ENCODE measurements around the gene RNF169. TPM values are rescaled to one million over a fixed set of nuclear protein-coding genes. Genes with fewer than 3 reads are reported as not detected.
A peak's percentile ranks its signal among the peaks of the same experiment; 100 is the strongest.

Gene RNF169
- total RNA-seq, 1 experiment from 2014 or later: 18.0 TPM

- no peak overlapping the region for H3K4me3 Mint-ChIP-seq (ENCODE audit: unreplicated experiment)
- peaks cover under 1% of the 10 kb centered on the region for H3K36me3 Mint-ChIP-seq (ENCODE audit: insufficient read depth, unreplicated experiment)
- DNase-seq (ENCODE audit: unreplicated experiment): peak; percentile 1
- H3K27me3 Mint-ChIP-seq (ENCODE audit: insufficient read depth, unreplicated experiment): no peaks in the 10 kb centered on the region
- H3K4me1 Mint-ChIP-seq (ENCODE audit: insufficient read depth, unreplicated experiment): peaks cover 10% of the 10 kb centered on the region
- no TSS peak for BruUV-seq (replicated peaks)
- intact Hi-C loops (cut with micrococcal nuclease): no loop called here
- ChIA-PET POLR2A (no interaction called here), CTCF (interaction anchor here (1.8 kb wide), 1 partner anchor 10 kb away, joined by 6 read pairs; no protein-coding TSS in a partner anchor)
- no peaks in the 10 kb centered on the region for H3K9me3 Mint-ChIP-seq (ENCODE audit: unreplicated experiment)
- TF ChIP-seq, protein P1, sequence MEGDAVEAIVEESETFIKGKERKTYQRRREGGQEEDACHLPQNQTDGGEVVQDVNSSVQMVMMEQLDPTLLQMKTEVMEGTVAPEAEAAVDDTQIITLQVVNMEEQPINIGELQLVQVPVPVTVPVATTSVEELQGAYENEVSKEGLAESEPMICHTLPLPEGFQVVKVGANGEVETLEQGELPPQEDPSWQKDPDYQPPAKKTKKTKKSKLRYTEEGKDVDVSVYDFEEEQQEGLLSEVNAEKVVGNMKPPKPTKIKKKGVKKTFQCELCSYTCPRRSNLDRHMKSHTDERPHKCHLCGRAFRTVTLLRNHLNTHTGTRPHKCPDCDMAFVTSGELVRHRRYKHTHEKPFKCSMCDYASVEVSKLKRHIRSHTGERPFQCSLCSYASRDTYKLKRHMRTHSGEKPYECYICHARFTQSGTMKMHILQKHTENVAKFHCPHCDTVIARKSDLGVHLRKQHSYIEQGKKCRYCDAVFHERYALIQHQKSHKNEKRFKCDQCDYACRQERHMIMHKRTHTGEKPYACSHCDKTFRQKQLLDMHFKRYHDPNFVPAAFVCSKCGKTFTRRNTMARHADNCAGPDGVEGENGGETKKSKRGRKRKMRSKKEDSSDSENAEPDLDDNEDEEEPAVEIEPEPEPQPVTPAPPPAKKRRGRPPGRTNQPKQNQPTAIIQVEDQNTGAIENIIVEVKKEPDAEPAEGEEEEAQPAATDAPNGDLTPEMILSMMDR (IDR thresholded peaks at IDR 0.05; ENCODE audit: unreplicated experiment): no peak
- H3K27ac Mint-ChIP-seq (ENCODE audit: low read depth, unreplicated experiment): no peak overlapping the region
These were observed 34.7 kb downstream of the RNF169 start for GRCh38 chr11:74783241-74783871.

DNA sequence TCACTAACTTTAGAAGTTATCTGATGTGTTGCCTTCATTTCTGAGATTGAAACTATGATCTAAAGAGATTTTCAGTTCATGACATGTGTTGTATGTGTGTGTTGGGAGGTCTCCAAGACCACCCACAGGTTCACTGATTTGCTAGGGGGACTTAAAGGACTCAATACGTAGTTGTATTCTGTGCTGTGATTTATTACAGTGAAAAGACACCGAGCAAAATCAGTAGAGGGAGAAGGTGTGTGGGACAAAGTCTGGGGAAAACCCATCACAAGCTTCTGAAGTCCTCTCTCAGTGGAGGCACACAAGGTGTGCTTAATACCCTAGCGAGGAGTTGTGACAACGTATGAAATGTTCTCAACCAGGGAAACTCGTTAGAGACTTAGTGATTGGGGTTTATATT lies 35.6 kb downstream of the RNF169 start:
- no peak overlapping the region for H3K27ac Mint-ChIP-seq (ENCODE audit: low read depth, unreplicated experiment)
- intact Hi-C loops (cut with micrococcal nuclease): no loop called here
- H3K4me1 Mint-ChIP-seq (ENCODE audit: insufficient read depth, unreplicated experiment): peaks cover 10% of the 10 kb centered on the region
- ChIA-PET POLR2A (no interaction called here), CTCF (no interaction called here)
- H3K36me3 Mint-ChIP-seq (ENCODE audit: insufficient read depth, unreplicated experiment): no peaks in the 10 kb centered on the region
- no peak for DNase-seq (ENCODE audit: unreplicated experiment)
- H3K27me3 Mint-ChIP-seq (ENCODE audit: insufficient read depth, unreplicated experiment): no peaks in the 10 kb centered on the region
- no TSS peak for BruUV-seq (replicated peaks)
- H3K4me3 Mint-ChIP-seq (ENCODE audit: unreplicated experiment): no peak overlapping the region
- TF ChIP-seq, protein P1 (IDR thresholded peaks at IDR 0.05; ENCODE audit: unreplicated experiment): no peak
- no peaks in the 10 kb centered on the region for H3K9me3 Mint-ChIP-seq (ENCODE audit: unreplicated experiment)

GRCh38 chr11:74784726-74785125 lies 36.1 kb downstream of the RNF169 start:
- CTCF ChIA-PET: interaction anchor here (1.2 kb wide), 1 partner anchor 10 kb away, joined by 3 read pairs; no protein-coding TSS in a partner anchor
- Mint-ChIP-seq H3K27ac (ENCODE audit: low read depth, unreplicated experiment) (no peak overlapping the region), H3K9me3 (ENCODE audit: unreplicated experiment) (no peaks in the 10 kb centered on the region), H3K4me3 (ENCODE audit: unreplicated experiment) (no peak overlapping the region), H3K36me3 (ENCODE audit: insufficient read depth, unreplicated experiment) (no peaks in the 10 kb centered on the region), H3K27me3 (ENCODE audit: insufficient read depth, unreplicated experiment) (no peaks in the 10 kb centered on the region), H3K4me1 (ENCODE audit: insufficient read depth, unreplicated experiment) (peaks cover 10% of the 10 kb centered on the region)
- BruUV-seq (replicated peaks): no TSS peak
- no peak for DNase-seq (ENCODE audit: unreplicated experiment)
- TF ChIP-seq, protein P1 (IDR thresholded peaks at IDR 0.05; ENCODE audit: unreplicated experiment): no peak
- POLR2A ChIA-PET: no interaction called here
- intact Hi-C loops (cut with micrococcal nuclease): no loop called here

GRCh38 chr11:74786574-74786973 lies 37.9 kb downstream of the RNF169 start:
- Mint-ChIP-seq H3K36me3 (ENCODE audit: insufficient read depth, unreplicated experiment) (peaks cover 8% of the 10 kb centered on the region), H3K4me1 (ENCODE audit: insufficient read depth, unreplicated experiment) (peaks cover 10% of the 10 kb centered on the region), H3K9me3 (ENCODE audit: unreplicated experiment) (no peaks in the 10 kb centered on the region), H3K4me3 (ENCODE audit: unreplicated experiment) (no peak overlapping the region), H3K27me3 (ENCODE audit: insufficient read depth, unreplicated experiment) (no peaks in the 10 kb centered on the region), H3K27ac (ENCODE audit: low read depth, unreplicated experiment) (no peak overlapping the region)
- intact Hi-C loops (cut with micrococcal nuclease): no loop called here
- TF ChIP-seq, protein P1 (IDR thresholded peaks at IDR 0.05; ENCODE audit: unreplicated experiment): no peak
- ChIA-PET CTCF (no interaction called here), POLR2A (no interaction called here)
- DNase-seq (ENCODE audit: unreplicated experiment): no peak
- no TSS peak for BruUV-seq (replicated peaks)
